GM06990 (cell line): Measurements from ENCODE around the gene MORC2.

ENCODE experiments used
- DNase-seq: peaks from one replicate; pipeline ENCODE4 v3.0.0-alpha.2; 2011; ENCODE audit not compliant: insufficient read length; ENCODE audit errors: extremely low read depth
- H3K27me3 ChIP-seq: replicated peaks from 2 replicates; pipeline ENCODE4 v1.6.0; 2011; ENCODE audit warnings: low read length; ENCODE audit not compliant: control insufficient read depth, insufficient read depth
- H3K36me3 ChIP-seq: 2 replicates; pipeline ENCODE4 v1.5.1; 2011; ENCODE audit warnings: low read length; ENCODE audit not compliant: control insufficient read depth, insufficient read depth
- H3K4me3 ChIP-seq: replicated peaks from 2 replicates; pipeline ENCODE4 v1.5.1; 2011; ENCODE audit warnings: low read depth, mild to moderate bottlenecking, control low read depth, low read length
- CTCF ChIP-seq: IDR thresholded peaks from 2 replicates; pipeline ENCODE4 v1.5.1; 2011; ENCODE audit warnings: low read length, control low read depth, mild to moderate bottlenecking, inconsistent platforms; ENCODE audit not compliant: insufficient read depth, poor library complexity, severe bottlenecking

The MORC2 gene

GRCh38 chr22:30932661-30933060 is 35.9 kb downstream of the MORC2 start:
- peaks cover 54% of the 10 kb centered on the region for H3K36me3 ChIP-seq
- H3K4me3 ChIP-seq = no peak overlapping the region
- no peaks in the 10 kb centered on the region for H3K27me3 ChIP-seq
- no peak for TF ChIP-seq CTCF
- no peak for DNase-seq

- no peak for TF ChIP-seq CTCF
- no peak overlapping the region for H3K4me3 ChIP-seq
- no peak for DNase-seq
- peaks cover 55% of the 10 kb centered on the region for H3K36me3 ChIP-seq
- no peaks in the 10 kb centered on the region for H3K27me3 ChIP-seq
Observed at GRCh38 chr22:30931541-30932300, 36.9 kb downstream of the MORC2 start.

GRCh38 chr22:30930228-30930627 is 38.3 kb downstream of the MORC2 start:
- no peak for TF ChIP-seq CTCF
- no peak for DNase-seq
- H3K36me3 ChIP-seq = peaks cover 52% of the 10 kb centered on the region
- no peak overlapping the region for H3K4me3 ChIP-seq
- no peaks in the 10 kb centered on the region for H3K27me3 ChIP-seq

- H3K27me3 ChIP-seq = no peaks in the 10 kb centered on the region
- H3K36me3 ChIP-seq = peaks cover 37% of the 10 kb centered on the region
Observed at GRCh38 chr22:30928401-30928800, 40.2 kb downstream of the MORC2 start.

GRCh38 chr22:30927806-30928205 is 40.8 kb downstream of the MORC2 start:
- Histone ChIP-seq H3K36me3 (peaks cover 34% of the 10 kb centered on the region), H3K27me3 (no peaks in the 10 kb centered on the region), H3K4me3 (no peak overlapping the region)
- DNase-seq = no peak
- no peak for TF ChIP-seq CTCF

More at GRCh38 chr22:30928401-30928800, 40.2 kb downstream of the MORC2 start:
- TF ChIP-seq CTCF = no peak
- no peak for DNase-seq
- H3K4me3 ChIP-seq = no peak overlapping the region
